ENCODE measurements around the gene GALNT18.

- TF ChIP-seq CTCF (IDR thresholded peaks at IDR 0.05), result no peak
- TF ChIP-seq POLR2A (IDR thresholded peaks at IDR 0.05), result no peak
- TF ChIP-seq POLR2AphosphoS5 (IDR thresholded peaks at IDR 0.05; ENCODE audit: insufficient read depth in 1 of 2, low read depth in 1 of 2), result no peak
Observed at GRCh38 chr11:11528986-11529385, 92.8 kb downstream of the GALNT18 start.
